OCI-LY1 (cell line): ENCODE measurements around the gene MAVS.
"Not testable (repeated sequence)": the region's sequence is repeated elsewhere in the genome, so short reads cannot be mapped to it uniquely, and the experiment has no call there.

Experiments used
- EZH2 ChIP-seq: fragments of 200-600 bp; sonication (generic), shearing (Covaris generic); IDR thresholded peaks from 2 replicates; pipeline ENCODE4 v1.8.0; 2017; ENCODE audit warnings: borderline replicate concordance, mixed run types, mild to moderate bottlenecking, antibody characterized with exemption, low read length, moderate library complexity, mixed read lengths
- TF ChIP-seq, protein P1 (sequence below): fragments of 200-600 bp; sonication (generic), shearing (Covaris generic); IDR thresholded peaks from 2 replicates; pipeline ENCODE4 v1.5.1; 2017; ENCODE audit warnings: mild to moderate bottlenecking, antibody characterized with exemption, low read length, moderate library complexity, mixed read lengths

DNA sequence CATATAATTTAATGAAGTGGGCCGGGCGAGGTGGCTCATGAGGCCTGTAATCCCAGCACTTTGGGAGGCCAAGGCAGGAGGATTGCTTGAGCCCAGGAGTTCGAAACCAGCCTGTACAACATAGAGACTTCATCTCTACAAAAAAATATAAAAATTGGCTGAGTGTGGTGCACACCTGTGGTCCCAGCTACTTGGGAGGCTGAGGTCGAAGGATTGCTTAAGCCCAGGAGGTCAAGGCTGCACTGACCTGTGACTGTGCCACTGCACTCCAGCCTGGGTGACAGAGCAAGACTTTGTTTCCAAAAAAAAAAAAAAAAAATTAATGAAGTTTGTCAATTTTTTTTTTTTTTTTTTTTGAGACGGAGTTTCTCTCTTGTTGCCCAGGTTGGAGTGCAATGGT is 16.7 kb upstream of the MAVS start:
- TF ChIP-seq, protein P1, sequence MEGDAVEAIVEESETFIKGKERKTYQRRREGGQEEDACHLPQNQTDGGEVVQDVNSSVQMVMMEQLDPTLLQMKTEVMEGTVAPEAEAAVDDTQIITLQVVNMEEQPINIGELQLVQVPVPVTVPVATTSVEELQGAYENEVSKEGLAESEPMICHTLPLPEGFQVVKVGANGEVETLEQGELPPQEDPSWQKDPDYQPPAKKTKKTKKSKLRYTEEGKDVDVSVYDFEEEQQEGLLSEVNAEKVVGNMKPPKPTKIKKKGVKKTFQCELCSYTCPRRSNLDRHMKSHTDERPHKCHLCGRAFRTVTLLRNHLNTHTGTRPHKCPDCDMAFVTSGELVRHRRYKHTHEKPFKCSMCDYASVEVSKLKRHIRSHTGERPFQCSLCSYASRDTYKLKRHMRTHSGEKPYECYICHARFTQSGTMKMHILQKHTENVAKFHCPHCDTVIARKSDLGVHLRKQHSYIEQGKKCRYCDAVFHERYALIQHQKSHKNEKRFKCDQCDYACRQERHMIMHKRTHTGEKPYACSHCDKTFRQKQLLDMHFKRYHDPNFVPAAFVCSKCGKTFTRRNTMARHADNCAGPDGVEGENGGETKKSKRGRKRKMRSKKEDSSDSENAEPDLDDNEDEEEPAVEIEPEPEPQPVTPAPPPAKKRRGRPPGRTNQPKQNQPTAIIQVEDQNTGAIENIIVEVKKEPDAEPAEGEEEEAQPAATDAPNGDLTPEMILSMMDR: not testable (repeated sequence)
- TF ChIP-seq EZH2: not testable (repeated sequence)
